ENCODE measurements around the gene DCST2. TPM values are rescaled to one million over a fixed set of nuclear protein-coding genes. Genes with fewer than 3 reads are reported as not detected.

Gene DCST2
- total and polyA plus RNA-seq, 2 of the 8 experiments (the other 6 are each of a cell fraction or from before 2014, with no cell fraction given) = 0.43 to 2.1 TPM

DNA sequence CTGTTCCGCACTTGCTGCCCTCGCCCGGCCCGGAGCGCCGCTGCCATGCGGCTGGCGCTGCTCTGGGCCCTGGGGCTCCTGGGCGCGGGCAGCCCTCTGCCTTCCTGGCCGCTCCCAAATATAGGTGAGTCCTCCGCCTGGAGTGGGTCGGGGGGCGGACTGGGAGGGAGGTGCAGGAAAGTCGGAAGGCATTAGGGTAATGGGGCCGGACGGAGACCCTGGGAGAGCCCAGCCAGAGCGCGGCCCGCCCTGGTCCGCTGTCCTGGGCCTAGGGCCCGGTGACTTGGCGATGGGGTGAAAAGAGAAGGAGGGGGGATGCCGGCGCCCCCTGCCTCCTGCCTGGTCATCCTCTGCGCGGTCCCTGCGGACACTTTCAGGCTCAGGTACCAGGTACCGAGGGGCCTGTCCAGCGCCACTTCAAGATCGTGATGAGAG, 17.8 kb upstream of the DCST2 start:
- H3K14ac ChIP-seq (ENCODE audit: insufficient read length) = no peak overlapping the region
- peaks cover 16% of the 10 kb centered on the region for H3K23me2 ChIP-seq (ENCODE audit: low read depth, low read length)
- 0 out of 2 replicates have a peak, but pooled peaks have one; percentile 62 for TF ChIP-seq TAF1 (IDR thresholded peaks at IDR 0.05; ENCODE audit: low read depth, low read length)
- TF ChIP-seq TAF7 (optimal IDR thresholded peaks at IDR 0.05; ENCODE audit: borderline replicate concordance, low read depth, low read length) = peak; percentile 35
- no peak for TF ChIP-seq CHD2 (IDR thresholded peaks at IDR 0.05; ENCODE audit: low read length)
- no peak overlapping the region for H3K4ac ChIP-seq (replicated peaks; ENCODE audit: insufficient read length, low read depth, low read length)
- H2AK5ac ChIP-seq (ENCODE audit: low read depth, low read length) = no peak overlapping the region
- FAIRE-seq = no peak
- H3K36me3 ChIP-seq (ENCODE audit: control insufficient read depth in 2 of 4, insufficient read depth in 4 of 4, low read length in 3 of 4) = peaks cover 0 to 3% (median 0%) of the 10 kb centered on the region in 4 experiments; a peak in 1 of 8 replicates
- no peak overlapping the region for H3K23ac ChIP-seq (ENCODE audit: insufficient read length)
- no peak overlapping the region for H2BK5ac ChIP-seq (ENCODE audit: low read depth, low read length)
- no peak overlapping the region for H4K91ac ChIP-seq (replicated peaks; ENCODE audit: insufficient read length, low read length)
- peak overlapping the region in 2 of 4 experiments; percentile 20 to 35; a peak in 3 of 7 replicates for H3K9ac ChIP-seq (replicated peaks in 1 of 4; ENCODE audit: extremely low read depth in 1 of 4, low read depth in 3 of 4, low read length in 3 of 4)
- DNase-seq (ENCODE audit: low read depth in 1 of 2, low spot score in 2 of 2) = no peak
- no peak overlapping the region for H2BK20ac ChIP-seq (ENCODE audit: low read length)
- peak overlapping the region; percentile 32 to 76 (median 55) for H3K4me3 ChIP-seq (ENCODE audit: extremely low read depth in 1 of 4, insufficient read depth in 2 of 4, low read depth in 3 of 4, low read length in 4 of 4)
- H3K79me1 ChIP-seq (ENCODE audit: low read depth, low read length) = no peaks in the 10 kb centered on the region
- no peak overlapping the region for H3K56ac ChIP-seq (replicated peaks; ENCODE audit: insufficient read length, low read depth, low read length)
- 0 out of 2 replicates have a peak overlapping the region, but pooled peaks have one; percentile 17 for H2BK12ac ChIP-seq (ENCODE audit: low read depth, low read length)
- H2BK120ac ChIP-seq (replicated peaks; ENCODE audit: low read depth, low read length) = no peak overlapping the region
- H3K79me2 ChIP-seq (ENCODE audit: control insufficient read depth in 1 of 2, insufficient read depth in 2 of 2, low read length in 2 of 2) = no peaks in the 10 kb centered on the region
- H3K18ac ChIP-seq (ENCODE audit: extremely low read depth, low read length) = no peak overlapping the region; the same call in 1 of the 2 replicates
- H4K5ac ChIP-seq (ENCODE audit: insufficient read length, low read depth, low read length) = no peak overlapping the region
- H3K27me3 ChIP-seq (replicated peaks in 1 of 4; ENCODE audit: control insufficient read depth in 3 of 4, extremely low read depth in 1 of 4, insufficient read depth in 3 of 4, low read length in 3 of 4) = peaks cover 0 to 18% (median 12%) of the 10 kb centered on the region in 4 experiments; a peak in 5 of 7 replicates
- WGBS, 2 experiments (ENCODE audit: extremely low coverage in 1 of 2, insufficient coverage in 1 of 2, insufficient read length in 1 of 2, insufficient replicate concordance in 2 of 2, low coverage in 1 of 2, low lambda C conversion rate in 2 of 2, missing lambda C conversion rate in 1 of 2) = 2% methylated on average over 6 of the region's 31 CpGs; no CpG with 5 or more reads in 1 of the 2 experiments
- H3K4me2 ChIP-seq (ENCODE audit: insufficient read depth in 1 of 2, low read depth in 2 of 2, low read length in 2 of 2) = peak overlapping the region; percentile 42 to 96
- peaks cover 4 to 24% (median 10%) of the 10 kb centered on the region in 4 experiments; a peak in 6 of 7 replicates for H3K4me1 ChIP-seq (replicated peaks in 1 of 4; ENCODE audit: control insufficient read depth in 3 of 4, insufficient read depth in 4 of 4, low read length in 3 of 4)
- no peak overlapping the region for H3K27ac ChIP-seq (ENCODE audit: low read depth, low read length)
- H2AFZ ChIP-seq (ENCODE audit: low read length) = no peak overlapping the region
- CTCF ChIA-PET (ENCODE audit: partially characterized antibody) = interaction anchor here (0.8 to 33.9 kb wide), 20 partner anchors 1 to 238 kb away, joined by 3 to 907 read pairs (median 4); partner anchors contain the start of genes ADAM15, DCST1, DCST2 and EFNA3
- H3K9me3 ChIP-seq (ENCODE audit: insufficient read depth in 2 of 2, low read depth in 1 of 2, low read length in 1 of 2) = no peaks in the 10 kb centered on the region
- no peak overlapping the region for H2BK15ac ChIP-seq (ENCODE audit: low read length)
- peaks cover 2 to 7% of the 10 kb centered on the region in 2 experiments for H4K20me1 ChIP-seq (replicated peaks in 1 of 2; ENCODE audit: control insufficient read depth in 1 of 2, insufficient read depth in 2 of 2, low read length in 2 of 2)
- no peak overlapping the region for H4K8ac ChIP-seq (ENCODE audit: extremely low read depth, insufficient read depth, low read length)
- POLR2A ChIA-PET (ENCODE audit: partially characterized antibody) = interaction anchor here (0.7 to 2.6 kb wide), 17 partner anchors 9 to 115 kb away, joined by 3 to 9 read pairs (median 3); partner anchors contain the start of genes EFNA4, LENEP, PBXIP1 and PMVK

All from H1 (cell line).